IMR-90 (cell line): Measurements from ENCODE around the gene CSRP1. TPM values are rescaled to one million over a fixed set of nuclear protein-coding genes. Genes with fewer than 3 reads are reported as not detected.
A peak's percentile ranks its signal among the peaks of the same experiment; 100 is the strongest.

Source experiments
- ATAC-seq: fragments of 200-7000 bp; cut with Tn5 transposase; 2 replicates; pipeline ENCODE4 v1.9.1; 2020; ENCODE audit warnings: low read depth, mild to moderate bottlenecking, moderate library complexity
- BruUV-seq: library from RNA; stranded (reverse); fragments of 400-500 nt; replicated peaks from 2 replicates; lab custom pipeline; 2021; lab: Mats Ljungman, UMichigan
- CTCF ChIA-PET: fragments of 300-600 bp; formaldehyde crosslinking; extraction: SDS; loops from one replicate; lab custom pipeline; 2021; ENCODE audit warnings: antibody characterized with exemption; lab: Yijun Ruan, JAX
- POLR2A ChIA-PET: fragments of 300-600 bp; sonication (Branson Sonifier 250); formaldehyde crosslinking; loops from one replicate; lab custom pipeline; 2022; ENCODE audit warnings: antibody characterized with exemption; ENCODE audit not compliant: unreplicated experiment; lab: Charles Lee
- DNase-seq: peaks from one replicate; pipeline ENCODE4 v3.0.0; 2013
- H2AFZ ChIP-seq: replicated peaks from 2 replicates; pipeline ENCODE3; 2013; ENCODE audit warnings: low read length, mild to moderate bottlenecking; ENCODE audit not compliant: poor library complexity
- H2AK5ac ChIP-seq: 2 replicates; pipeline ENCODE4 v1.6.1; 2013; ENCODE audit warnings: low read depth, low read length, inconsistent platforms
- H2AK9ac ChIP-seq: replicated peaks from 2 replicates; pipeline ENCODE3; 2013; ENCODE audit warnings: mild to moderate bottlenecking, low read depth, low read length, moderate library complexity; ENCODE audit not compliant: poor library complexity
- H2BK120ac ChIP-seq: 2 replicates; pipeline ENCODE4 v1.6.1; 2013; ENCODE audit warnings: low read depth, low read length, inconsistent platforms
- H2BK15ac ChIP-seq: 3 replicates; pipeline ENCODE4 v1.6.1; 2013; ENCODE audit warnings: low read depth, low read length, inconsistent platforms
- H2BK20ac ChIP-seq: 2 replicates; pipeline ENCODE4 v1.6.1; 2013; ENCODE audit warnings: low read depth, mild to moderate bottlenecking, inconsistent platforms, low read length, moderate library complexity
- H2BK5ac ChIP-seq: 2 replicates; pipeline ENCODE4 v1.6.1; 2013; ENCODE audit warnings: mild to moderate bottlenecking, low read depth, low read length, inconsistent platforms; ENCODE audit not compliant: poor library complexity, severe bottlenecking
- H3K14ac ChIP-seq: replicated peaks from 2 replicates; pipeline ENCODE4 v1.6.1; 2013; ENCODE audit warnings: low read depth, low read length, inconsistent platforms
- H3K18ac ChIP-seq: 2 replicates; pipeline ENCODE4 v1.6.1; 2013; ENCODE audit warnings: low read depth, low read length, control low read depth
- H3K23ac ChIP-seq: 2 replicates; pipeline ENCODE4 v1.6.1; 2013; ENCODE audit warnings: low read depth, low read length, inconsistent platforms
- H3K27ac ChIP-seq: 2 replicates; pipeline ENCODE4 v1.5.1; 2013; ENCODE audit warnings: mild to moderate bottlenecking, control low read depth, low read length; ENCODE audit not compliant: insufficient read depth
- H3K27me3 ChIP-seq: 2 replicates; pipeline ENCODE4 v1.6.1; 2013; ENCODE audit warnings: low read length; ENCODE audit not compliant: control insufficient read depth, insufficient read depth
- H3K36me3 ChIP-seq: 2 replicates; pipeline ENCODE4 v1.6.1; 2013; ENCODE audit warnings: low read length, mixed read lengths; ENCODE audit not compliant: control insufficient read depth, insufficient read depth
- H3K4ac ChIP-seq: 2 replicates; pipeline ENCODE4 v1.6.1; 2013; ENCODE audit warnings: low read depth, low read length, inconsistent platforms
- H3K4me1 ChIP-seq: 2 replicates; pipeline ENCODE4 v1.6.1; 2013; ENCODE audit warnings: low read length, mixed read lengths; ENCODE audit not compliant: control insufficient read depth, insufficient read depth
- H3K4me2 ChIP-seq: 2 replicates; pipeline ENCODE4 v1.6.1; 2013; ENCODE audit warnings: low read depth, mild to moderate bottlenecking, control low read depth, low read length, moderate library complexity
- H3K4me3 ChIP-seq: 2 replicates; pipeline ENCODE4 v1.5.1; 2013; ENCODE audit warnings: low read depth, mild to moderate bottlenecking, control low read depth, low read length, moderate library complexity; ENCODE audit not compliant: insufficient read depth
- H3K56ac ChIP-seq: 2 replicates; pipeline ENCODE4 v1.6.1; 2013; ENCODE audit warnings: low read length, inconsistent platforms; ENCODE audit not compliant: insufficient read depth; ENCODE audit errors: extremely low read depth
- H3K79me1 ChIP-seq, 2 experiments: 2 replicates each; pipeline ENCODE4 v1.6.1; 2013; ENCODE audit warnings: low read length in 2 of 2, inconsistent platforms in 1 of 2, low read depth in 1 of 2
- H3K9ac ChIP-seq: 2 replicates; pipeline ENCODE4 v1.6.1; 2013; ENCODE audit warnings: low read depth, low read length, control low read depth
- H3K9me1 ChIP-seq: 2 replicates; pipeline ENCODE4 v1.6.1; 2013; ENCODE audit warnings: low read length, inconsistent platforms; ENCODE audit not compliant: insufficient read depth
- H3K9me3 ChIP-seq: 2 replicates; pipeline ENCODE4 v1.6.1; 2013; ENCODE audit warnings: low read length; ENCODE audit not compliant: control insufficient read depth, insufficient read depth
- H4K20me1 ChIP-seq: 2 replicates; pipeline ENCODE4 v1.6.1; 2013; ENCODE audit warnings: low read length, inconsistent platforms; ENCODE audit not compliant: insufficient read depth
- H4K5ac ChIP-seq: 2 replicates; pipeline ENCODE4 v1.6.1; 2013; ENCODE audit warnings: mild to moderate bottlenecking, low read depth, low read length, control low read depth
- H4K8ac ChIP-seq, 2 experiments: 2 replicates each; pipeline ENCODE4 v1.6.1; 2013; ENCODE audit warnings: low read depth in 2 of 2, low read length in 2 of 2, control low read depth in 1 of 2, inconsistent platforms in 1 of 2
- H4K91ac ChIP-seq: 2 replicates; pipeline ENCODE4 v1.6.1; 2013; ENCODE audit warnings: low read depth, low read length, inconsistent platforms; ENCODE audit not compliant: insufficient read depth
- MAFK ChIP-seq: IDR thresholded peaks from 2 replicates; pipeline ENCODE4 v1.6.1; 2012; ENCODE audit warnings: low read depth, low read length, improper control_type of control experiment
- POLR2A ChIP-seq: IDR thresholded peaks from 2 replicates; pipeline ENCODE4 v1.6.1; 2012; ENCODE audit warnings: mild to moderate bottlenecking, low read depth, low read length
- RCOR1 ChIP-seq: IDR thresholded peaks from 2 replicates; pipeline ENCODE4 v1.6.1; 2012; ENCODE audit warnings: mild to moderate bottlenecking, low read length, improper control_type of control experiment; ENCODE audit not compliant: insufficient replicate concordance
- WGBS, 2 experiments: methylation state at CpG; one replicate each; pipeline versions ENCODE4 v1.1.5 to v1.1.7; 2013; ENCODE audit warnings: missing lambda C conversion rate in 2 of 2; ENCODE audit not compliant: insufficient read length in 1 of 2; ENCODE audit errors: extremely low coverage in 2 of 2; 5-methylcytosine and 5-hydroxymethylcytosine counted together
- dilution Hi-C: fragments of 300-500 bp; cut with HindIII; formaldehyde crosslinking; loops from one replicate; pipeline ENCODE4 v1.14.3; 2018; ENCODE audit warnings: low sequenced_read_pairs; ENCODE audit not compliant: unreplicated experiment
- in situ Hi-C: fragments of 300-500 bp; cut with MboI; formaldehyde crosslinking; loops from 3 replicates; pipeline ENCODE4 v1.14.3; 2019; ENCODE audit warnings: low sequenced_read_pairs, inconsistent platforms, mixed read lengths
- intact Hi-C: fragments of 100-400 bp; cut with micrococcal nuclease; formaldehyde crosslinking; loops from 2 replicates; pipeline ENCODE4 v1.10.0; 2022
- polyA plus RNA-seq, 3 experiments: library from polyadenylated mRNA; depleted of rRNA; stranded (reverse); fragments of >200 nt; gene quantifications; 2 replicates each; pipeline ENCODE4 v1.2.3, GENCODE V29; 2012; ENCODE audit warnings: low replicate concordance in 1 of 3
- total RNA-seq: library from RNA; depleted of rRNA; stranded (reverse); fragments of >200 nt; gene quantifications from 2 replicates; pipeline ENCODE4 v1.2.3, GENCODE V29; 2012

The CSRP1 gene
- total and polyA plus RNA-seq, 2 of the 4 experiments (the other 2 are of a cell fraction) = 1,037 to 1,498 TPM

- Histone ChIP-seq H3K4ac (peak overlapping the region; percentile 82), H3K27me3 (no peaks in the 10 kb centered on the region), H3K56ac (peak overlapping the region; percentile 54; the same call in 1 of the 2 replicates), H3K9ac (peak overlapping the region; percentile 57; the same call in 1 of the 2 replicates), H3K79me1 (peaks cover 23 to 86% of the 10 kb centered on the region in 2 experiments), H3K4me2 (peak overlapping the region; percentile 38), H2AK5ac (peak overlapping the region; percentile 84), H3K18ac (peak overlapping the region; percentile 51), H2BK5ac (peak overlapping the region; percentile 82), H3K9me1 (peaks cover 34% of the 10 kb centered on the region), H2BK20ac (peak overlapping the region; percentile 86), H3K36me3 (0 out of 2 replicates have a peak, but pooled peaks cover 2% of the 10 kb centered on the region), H3K23ac (peak overlapping the region; percentile 84), H3K4me1 (peaks cover 41% of the 10 kb centered on the region), H4K5ac (peak overlapping the region; percentile 66), H4K91ac (peak overlapping the region; percentile 83), H2BK120ac (peak overlapping the region; percentile 91), H4K20me1 (no peaks in the 10 kb centered on the region), H2AK9ac (peak overlapping the region; percentile 8), H3K14ac (peak overlapping the region; percentile 87), H4K8ac (peak overlapping the region; percentile 41 to 91; a peak in 3 of 4 replicates), H3K9me3 (no peaks in the 10 kb centered on the region), H2BK15ac (peak overlapping the region; percentile 79), H3K27ac (peak overlapping the region; percentile 88), H3K4me3 (no peak overlapping the region), H2AFZ (no peak overlapping the region)
- in situ Hi-C loops = no loop called here
- intact Hi-C loops = no loop called here
- ChIA-PET POLR2A (no interaction called here), CTCF (interaction anchor here (0.7 to 0.9 kb wide), 2 partner anchors 9 to 194 kb away, joined by 3 read pairs; no protein-coding TSS in a partner anchor)
- ATAC-seq (peak; percentile 50), DNase-seq (peak; percentile 81)
- no CpG with 5 or more reads among the region's 8 CpGs for WGBS, 2 experiments
- peak; percentile 39; the same call in 1 of the 2 replicates for TF ChIP-seq MAFK
- TF ChIP-seq RCOR1 = no peak
- TF ChIP-seq POLR2A = no peak; the same call in none of the 2 replicates
- BruUV-seq = no TSS peak
- dilution Hi-C loops = no loop called here
These were observed 46.7 kb upstream of the CSRP1 start for GRCh38 chr1:201553496-201554189.
